ENCODE results near the gene UIMC1.

UIMC1 gene

GRCh38 chr5:176952531-176953193 lies 53.9 kb downstream of the UIMC1 start:
- DNase-seq, result no peak

GRCh38 chr5:176948458-176948857 lies 58.1 kb downstream of the UIMC1 start:
- no peak for DNase-seq

GRCh38 chr5:176947847-176948246 lies 58.7 kb downstream of the UIMC1 start:
- DNase-seq, result no peak

- no peak for DNase-seq
Observed at GRCh38 chr5:176944268-176944667, 62.3 kb downstream of the UIMC1 start.

- peak; percentile 25 for DNase-seq
Observed at GRCh38 chr5:176943816-176944215, 62.8 kb downstream of the UIMC1 start.

- no peak for DNase-seq
Observed at GRCh38 chr5:176941951-176942350, 64.6 kb downstream of the UIMC1 start.

- DNase-seq, result no peak
Observed at GRCh38 chr5:176938472-176938871, 68.1 kb downstream of the UIMC1 start.

- DNase-seq, result no peak
Observed at GRCh38 chr5:176935017-176935416, 71.6 kb downstream of the UIMC1 start.

- peak; percentile 9 for DNase-seq
Observed at GRCh38 chr5:176934309-176934930, 72.2 kb downstream of the UIMC1 start.

GRCh38 chr5:176929654-176930053 lies 76.9 kb downstream of the UIMC1 start:
- DNase-seq, result no peak

GRCh38 chr5:176927562-176927961 lies 79.0 kb downstream of the UIMC1 start:
- no peak for DNase-seq

- no peak for DNase-seq
Observed at GRCh38 chr5:176922817-176923216, 83.8 kb downstream of the UIMC1 start.

- DNase-seq, result no peak
Observed at GRCh38 chr5:176921714-176922113, 84.9 kb downstream of the UIMC1 start.

- no peak for DNase-seq
Observed at GRCh38 chr5:176918613-176919012, 88.0 kb downstream of the UIMC1 start.

- DNase-seq, result no peak
Observed at GRCh38 chr5:176916337-176916736, 90.2 kb downstream of the UIMC1 start.

GRCh38 chr5:176915906-176916305 lies 90.7 kb downstream of the UIMC1 start:
- DNase-seq, result no peak

- no peak for DNase-seq
Observed at GRCh38 chr5:176912115-176912514, 94.5 kb downstream of the UIMC1 start.

GRCh38 chr5:176908675-176909368 lies 97.8 kb downstream of the UIMC1 start:
- no peak for DNase-seq

GRCh38 chr5:176906796-176907195 lies 99.8 kb downstream of the UIMC1 start:
- DNase-seq, result no peak

GRCh38 chr5:176906126-176906525 lies 100.5 kb downstream of the UIMC1 start:
- DNase-seq, result no peak

- DNase-seq, result no peak
Observed at GRCh38 chr5:176904276-176904675, 102.3 kb downstream of the UIMC1 start.

- no peak for DNase-seq
Observed at GRCh38 chr5:176902911-176903664, 103.5 kb downstream of the UIMC1 start.

GRCh38 chr5:176902102-176902814 lies 104.3 kb downstream of the UIMC1 start:
- DNase-seq, result no peak
